Body of pancreas (tissue), 4 donors: ENCODE data around the gene TBX18. TPM values are rescaled to one million over a fixed set of nuclear protein-coding genes. Genes with fewer than 3 reads are reported as not detected.

Experiments used
- ATAC-seq: fragments of 150-250 bp; one replicate; pipeline ENCODE4 v1.9.1; 2016
- DNase-seq, 4 donors: peaks; one replicate each; pipeline ENCODE4 v3.0.0-alpha.2; 2019
- H3K27ac ChIP-seq, 4 donors: fragments of 200-600 bp; sonication (generic); 1 replicate in 3 of 4; 2 replicates in 1 of 4; pipeline versions ENCODE4 v1.5.1 to v1.6.1; 2016 to 2019; ENCODE audit warnings: mild to moderate bottlenecking in 1 of 4, mixed read lengths in 1 of 4, moderate library complexity in 1 of 4
- H3K27me3 ChIP-seq, 2 donors: fragments of 200-600 bp; sonication (generic); one replicate each; pipeline ENCODE4 v1.6.0; 2016; ENCODE audit warnings: mild to moderate bottlenecking in 1 of 2
- H3K36me3 ChIP-seq, 2 donors: fragments of 200-600 bp; sonication (generic); replicated peaks in 1 of 2; 2 replicates each; pipeline ENCODE4 v1.5.1; 2016; ENCODE audit warnings: low read depth in 2 of 2; ENCODE audit not compliant: insufficient read depth in 1 of 2
- H3K4me1 ChIP-seq: fragments of 200-600 bp; sonication (generic); one replicate; pipeline ENCODE4 v1.6.0; 2016
- H3K4me3 ChIP-seq, 2 donors: fragments of 200-600 bp; sonication (generic); 1 replicate in 1 of 2; 2 replicates in 1 of 2; pipeline ENCODE4 v1.5.1; 2016 to 2019
- H3K9me3 ChIP-seq, 3 donors: fragments of 200-600 bp; sonication (generic); 1 replicate in 2 of 3; 2 replicates in 1 of 3; pipeline ENCODE4 v1.5.1; 2016
- POLR2A ChIP-seq, 3 donors: fragments of 450-650 bp; IDR thresholded peaks; one replicate each; pipeline ENCODE4 v1.6.1; 2016; ENCODE audit warnings: antibody characterized with exemption in 3 of 3, mild to moderate bottlenecking in 2 of 3
- WGBS, 2 donors: methylation state at CpG; one replicate each; pipeline ENCODE4 v1.1.5; 2017; 5-methylcytosine and 5-hydroxymethylcytosine counted together
- intact Hi-C: fragments of 100-400 bp; cut with DNase I; formaldehyde crosslinking; loops from one replicate; pipeline ENCODE4 v1.15.1; 2023
- total RNA-seq, 2 donors: library from RNA; depleted of rRNA; stranded (reverse); fragments of >200 nt; gene quantifications; one replicate each; pipeline ENCODE4 v1.1.0, GENCODE V29; 2016
- TF ChIP-seq, protein P1 (sequence below), 7 experiments: fragments of 450-650 bp in 4 of 7; fragments of 200-600 bp in 3 of 7; sonication (generic) in 3 of 7; IDR thresholded peaks; one replicate each; pipeline ENCODE4 v1.5.1; 2016 to 2019; ENCODE audit warnings: antibody characterized with exemption in 7 of 7

The TBX18 gene
- total RNA-seq, 2 donors from 2014 or later = 0.52 to 2.0 TPM

DNA sequence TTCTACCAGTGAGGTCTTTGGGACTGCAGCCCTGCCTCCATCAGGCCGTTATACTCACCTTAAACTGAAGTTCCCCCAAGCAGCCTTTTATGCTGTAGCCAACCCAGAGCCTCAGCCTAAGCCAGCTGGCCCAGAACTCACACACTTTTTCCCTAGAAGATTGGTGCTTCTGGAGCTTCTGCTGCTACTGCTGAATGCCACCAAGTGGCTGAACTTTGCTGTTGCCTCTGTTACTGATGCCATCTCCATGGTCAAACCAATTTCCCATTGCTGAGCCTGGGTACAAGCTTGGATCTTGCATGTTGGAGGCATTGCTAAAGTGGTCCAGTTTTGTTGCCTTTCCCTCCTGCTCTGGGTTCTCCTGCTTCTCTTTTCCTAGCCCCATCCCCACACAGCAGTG, 15.0 kb upstream of the TBX18 start:
- no peaks in the 10 kb centered on the region for H3K9me3 ChIP-seq
- no peak for ATAC-seq
- peaks cover 7% of the 10 kb centered on the region for H3K4me1 ChIP-seq
- TF ChIP-seq POLR2A (IDR thresholded peaks at IDR 0.05) = no peak
- TF ChIP-seq, protein P1, sequence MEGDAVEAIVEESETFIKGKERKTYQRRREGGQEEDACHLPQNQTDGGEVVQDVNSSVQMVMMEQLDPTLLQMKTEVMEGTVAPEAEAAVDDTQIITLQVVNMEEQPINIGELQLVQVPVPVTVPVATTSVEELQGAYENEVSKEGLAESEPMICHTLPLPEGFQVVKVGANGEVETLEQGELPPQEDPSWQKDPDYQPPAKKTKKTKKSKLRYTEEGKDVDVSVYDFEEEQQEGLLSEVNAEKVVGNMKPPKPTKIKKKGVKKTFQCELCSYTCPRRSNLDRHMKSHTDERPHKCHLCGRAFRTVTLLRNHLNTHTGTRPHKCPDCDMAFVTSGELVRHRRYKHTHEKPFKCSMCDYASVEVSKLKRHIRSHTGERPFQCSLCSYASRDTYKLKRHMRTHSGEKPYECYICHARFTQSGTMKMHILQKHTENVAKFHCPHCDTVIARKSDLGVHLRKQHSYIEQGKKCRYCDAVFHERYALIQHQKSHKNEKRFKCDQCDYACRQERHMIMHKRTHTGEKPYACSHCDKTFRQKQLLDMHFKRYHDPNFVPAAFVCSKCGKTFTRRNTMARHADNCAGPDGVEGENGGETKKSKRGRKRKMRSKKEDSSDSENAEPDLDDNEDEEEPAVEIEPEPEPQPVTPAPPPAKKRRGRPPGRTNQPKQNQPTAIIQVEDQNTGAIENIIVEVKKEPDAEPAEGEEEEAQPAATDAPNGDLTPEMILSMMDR (IDR thresholded peaks at IDR 0.05) = no peak
- no peak for DNase-seq
- no peaks in the 10 kb centered on the region for H3K36me3 ChIP-seq
- H3K4me3 ChIP-seq = no peak overlapping the region
- H3K27me3 ChIP-seq = peaks cover 0 to 17% of the 10 kb centered on the region in 2 donors
- intact Hi-C loops = no loop called here
- WGBS, 2 donors = 32 to 42% methylated on average over 1 of the region's 1 CpG
- no peak overlapping the region for H3K27ac ChIP-seq

DNA sequence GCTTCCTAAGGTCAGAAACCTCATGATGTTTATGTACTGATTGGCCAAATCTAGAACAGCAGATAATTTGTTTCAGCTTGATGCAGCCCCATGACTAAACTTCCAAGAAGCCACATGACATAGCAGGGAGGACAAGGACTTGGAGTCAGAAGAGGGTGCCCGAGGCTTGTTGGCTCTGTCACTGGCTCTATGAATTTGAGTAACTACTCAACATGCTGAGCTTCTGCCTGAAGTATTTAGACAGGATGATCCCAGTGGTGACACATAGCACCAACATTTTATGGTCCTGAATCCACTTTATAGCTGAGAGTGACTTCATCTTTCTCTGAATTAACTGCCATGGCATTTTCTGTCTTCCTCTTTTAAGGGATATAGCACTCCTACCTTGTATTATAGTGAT, 13.5 kb upstream of the TBX18 start:
- peaks cover 0 to 31% of the 10 kb centered on the region in 2 donors for H3K27me3 ChIP-seq
- no peak overlapping the region for H3K27ac ChIP-seq
- DNase-seq (no peak), ATAC-seq (no peak)
- peaks cover 20% of the 10 kb centered on the region for H3K4me1 ChIP-seq
- WGBS, 2 donors = 35 to 55% methylated on average over 1 of the region's 1 CpG
- H3K9me3 ChIP-seq = no peaks in the 10 kb centered on the region
- intact Hi-C loops = no loop called here
- no peak for TF ChIP-seq POLR2A (IDR thresholded peaks at IDR 0.05)
- TF ChIP-seq, protein P1 (IDR thresholded peaks at IDR 0.05) = no peak
- no peaks in the 10 kb centered on the region for H3K36me3 ChIP-seq
- no peak overlapping the region for H3K4me3 ChIP-seq

DNA sequence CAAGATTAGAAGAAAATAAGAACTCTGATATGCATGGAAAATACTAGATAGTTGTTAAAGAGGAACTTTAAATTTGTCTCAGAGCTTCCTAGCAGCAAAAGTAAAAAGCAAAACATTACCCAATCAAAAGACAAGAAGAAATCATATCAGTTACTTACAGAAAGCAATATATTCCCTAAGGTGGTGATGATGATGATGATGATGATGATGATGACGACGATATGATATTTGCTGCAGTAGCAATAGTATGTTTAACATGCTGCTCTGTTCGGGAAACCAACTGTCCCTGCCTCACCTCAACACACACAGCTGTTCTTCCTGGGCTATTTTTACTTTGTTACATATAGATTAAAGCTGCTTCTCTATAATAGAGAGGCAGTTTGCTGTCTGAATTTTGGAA, 12.0 kb upstream of the TBX18 start:
- no peak overlapping the region for H3K27ac ChIP-seq
- H3K4me1 ChIP-seq = peaks cover 20% of the 10 kb centered on the region
- DNase-seq (no peak), ATAC-seq (no peak)
- H3K4me3 ChIP-seq = no peak overlapping the region
- intact Hi-C loops = no loop called here
- TF ChIP-seq, protein P1 (IDR thresholded peaks at IDR 0.05) = no peak
- no peak for TF ChIP-seq POLR2A (IDR thresholded peaks at IDR 0.05)
- no peaks in the 10 kb centered on the region for H3K36me3 ChIP-seq
- peaks cover 0 to 45% of the 10 kb centered on the region in 2 donors for H3K27me3 ChIP-seq
- WGBS, 2 donors = 40 to 53% methylated on average over 3 of the region's 3 CpGs
- no peaks in the 10 kb centered on the region for H3K9me3 ChIP-seq

DNA sequence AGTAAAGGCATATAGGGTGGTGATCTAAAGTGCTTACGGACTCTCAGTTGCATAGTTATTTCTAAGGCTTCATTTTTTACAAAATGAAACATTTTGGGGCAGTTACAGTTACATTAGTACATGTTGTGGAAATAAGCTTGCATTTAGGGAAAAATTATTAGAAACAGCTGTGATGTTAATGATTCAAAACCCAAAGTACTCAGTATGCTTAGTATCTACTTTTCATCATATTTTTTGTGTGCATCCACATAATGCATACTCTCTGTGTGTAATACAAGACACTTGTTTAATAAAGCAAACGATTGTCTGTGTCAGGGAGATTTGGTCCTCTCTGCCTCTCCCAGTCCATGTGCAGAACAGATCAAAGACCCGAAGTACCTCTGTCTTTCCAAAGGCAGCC, 11.4 kb upstream of the TBX18 start:
- Histone ChIP-seq H3K27me3 (peaks cover 0 to 51% of the 10 kb centered on the region in 2 donors), H3K4me3 (no peak overlapping the region), H3K4me1 (peaks cover 20% of the 10 kb centered on the region), H3K36me3 (no peaks in the 10 kb centered on the region), H3K27ac (no peak overlapping the region), H3K9me3 (no peaks in the 10 kb centered on the region)
- no peak for DNase-seq
- ATAC-seq = no peak
- no peak for TF ChIP-seq POLR2A (IDR thresholded peaks at IDR 0.05)
- TF ChIP-seq, protein P1 (IDR thresholded peaks at IDR 0.05) = no peak
- intact Hi-C loops = no loop called here
- WGBS, 2 donors = 52 to 54% methylated on average over 3 of the region's 3 CpGs

DNA sequence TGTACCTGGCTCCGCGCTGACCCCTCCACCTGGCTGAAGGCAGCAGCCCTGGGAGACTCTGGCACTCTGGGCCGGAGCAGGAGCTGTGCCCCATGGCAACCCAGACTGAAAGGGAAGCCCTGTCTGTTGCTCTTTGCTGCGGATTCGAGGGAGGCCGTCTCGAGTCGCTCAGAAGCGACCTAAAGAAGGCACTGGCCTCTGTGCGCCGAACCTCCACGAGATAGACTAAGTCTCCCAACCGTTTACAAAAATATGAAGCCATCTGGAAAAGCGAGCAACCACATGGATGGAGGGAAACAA, 10.5 kb upstream of the TBX18 start:
- peaks cover 20% of the 10 kb centered on the region for H3K4me1 ChIP-seq
- H3K27me3 ChIP-seq = peaks cover 0 to 59% of the 10 kb centered on the region in 2 donors
- WGBS, 2 donors = 3% methylated on average over 11 to 14 of the region's 14 CpGs
- H3K4me3 ChIP-seq = no peak overlapping the region
- H3K27ac ChIP-seq = no peak overlapping the region
- no peaks in the 10 kb centered on the region for H3K9me3 ChIP-seq
- ATAC-seq (no peak), DNase-seq (no peak)
- no peak for TF ChIP-seq POLR2A (IDR thresholded peaks at IDR 0.05)
- TF ChIP-seq, protein P1 (IDR thresholded peaks at IDR 0.05) = no peak
- intact Hi-C loops = no loop called here
- no peaks in the 10 kb centered on the region for H3K36me3 ChIP-seq
